Stimulated activated CD8-positive, alpha-beta memory T cell treated with anti-CD3 and anti-CD28 coated beads, Interleukin-4, amount 100 ng/mL, for 48 hours (primary cell): ENCODE data around the gene MYO5C.

ENCODE experiments used
- DNase-seq: peaks from one replicate; pipeline ENCODE4 v3.0.0-alpha.2; 2020

MYO5C gene

GRCh38 chr15:52146261-52146660 is 149.3 kb downstream of the MYO5C start:
- DNase-seq = no peak

- no peak for DNase-seq
These were observed 150.9 kb downstream of the MYO5C start for GRCh38 chr15:52144656-52145178.

DNA sequence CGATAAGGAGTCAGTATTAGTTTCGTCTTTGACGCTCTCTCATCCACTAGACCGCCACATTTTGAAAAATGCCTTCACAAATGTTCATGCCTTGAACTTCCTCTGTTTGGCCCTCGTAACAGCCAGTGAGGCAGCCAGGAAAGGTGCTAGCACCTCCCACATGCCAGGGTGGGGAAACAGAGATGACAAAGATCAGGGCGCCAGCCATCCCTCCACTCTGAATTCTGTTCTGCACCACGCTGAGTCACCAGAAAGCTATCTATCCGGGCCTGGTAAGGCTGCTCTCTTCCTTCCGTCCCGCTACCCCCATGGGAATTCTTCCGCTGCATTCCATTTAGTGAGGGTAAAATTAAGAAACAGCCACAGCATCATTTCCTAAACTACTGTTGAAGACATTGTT is 151.7 kb downstream of the MYO5C start:
- DNase-seq = no peak
